Mesenchymal stem cell (in vitro differentiated cells and primary cell): ENCODE data around the gene GRIP1.

Source experiments
- DNase-seq: peaks from one replicate; pipeline ENCODE4 v3.0.0-alpha.2; 2013
- H2AFZ ChIP-seq: one replicate; pipeline ENCODE4 v1.6.1; 2013; ENCODE audit warnings: low read depth, mild to moderate bottlenecking, control low read depth, inconsistent platforms, low read length, moderate library complexity
- H2AK5ac ChIP-seq: 2 replicates; pipeline ENCODE4 v1.6.1; 2013; ENCODE audit warnings: low read length, moderate library complexity, mild to moderate bottlenecking, inconsistent platforms; ENCODE audit not compliant: severe bottlenecking
- H2BK120ac ChIP-seq: one replicate; pipeline ENCODE4 v1.6.1; 2013; ENCODE audit warnings: low read depth, mild to moderate bottlenecking, inconsistent platforms, low read length, moderate library complexity
- H2BK12ac ChIP-seq, 2 experiments: one replicate each; pipeline ENCODE4 v1.6.1; 2013; ENCODE audit warnings: inconsistent platforms in 2 of 2, low read length in 2 of 2, mild to moderate bottlenecking in 2 of 2, moderate library complexity in 2 of 2, control low read depth in 1 of 2
- H2BK15ac ChIP-seq: one replicate; pipeline ENCODE4 v1.6.1; 2013; ENCODE audit warnings: mild to moderate bottlenecking, low read depth, inconsistent platforms; ENCODE audit not compliant: poor library complexity, severe bottlenecking
- H2BK5ac ChIP-seq: 2 replicates; pipeline ENCODE4 v1.6.1; 2013; ENCODE audit warnings: low read depth, mild to moderate bottlenecking, low read length, control low read depth, inconsistent platforms; ENCODE audit not compliant: poor library complexity, severe bottlenecking
- H3K14ac ChIP-seq, 2 experiments: one replicate each; pipeline ENCODE4 v1.6.1; 2013; ENCODE audit warnings: inconsistent platforms in 2 of 2, low read length in 2 of 2, control low read depth in 1 of 2, mild to moderate bottlenecking in 1 of 2, moderate library complexity in 1 of 2
- H3K18ac ChIP-seq, 2 experiments: one replicate each; pipeline ENCODE4 v1.6.1; 2013; ENCODE audit warnings: inconsistent platforms in 2 of 2, low read length in 2 of 2, control low read depth in 1 of 2, low read depth in 1 of 2, mild to moderate bottlenecking in 1 of 2
- H3K23ac ChIP-seq, 2 experiments: one replicate each; pipeline ENCODE4 v1.6.1; 2013; ENCODE audit warnings: inconsistent platforms in 2 of 2, low read length in 2 of 2, mild to moderate bottlenecking in 2 of 2, moderate library complexity in 2 of 2, control low read depth in 1 of 2
- H3K27ac ChIP-seq: 2 replicates; pipeline ENCODE4 v1.5.1; 2013; ENCODE audit warnings: mild to moderate bottlenecking, moderate library complexity, low read length, control low read depth, inconsistent platforms; ENCODE audit not compliant: poor library complexity, severe bottlenecking
- H3K27me3 ChIP-seq, 2 experiments: 2 replicates each; pipeline versions ENCODE4 v1.6.1 to v1.7.0; 2013; ENCODE audit warnings: low read length in 2 of 2, mild to moderate bottlenecking in 2 of 2, moderate library complexity in 2 of 2, control low read depth in 1 of 2, inconsistent platforms in 1 of 2; ENCODE audit not compliant: control insufficient read depth in 1 of 2, insufficient read depth in 1 of 2
- H3K36me3 ChIP-seq, 2 experiments: 2 replicates each; pipeline versions ENCODE4 v1.6.1 to v1.7.0; 2013; ENCODE audit warnings: low read length in 2 of 2, control low read depth in 1 of 2, inconsistent platforms in 1 of 2, low read depth in 1 of 2, mild to moderate bottlenecking in 1 of 2; ENCODE audit not compliant: insufficient read depth in 2 of 2, control insufficient read depth in 1 of 2
- H3K4ac ChIP-seq, 2 experiments: one replicate each; pipeline ENCODE4 v1.6.1; 2013; ENCODE audit warnings: inconsistent platforms in 2 of 2, low read length in 2 of 2, mild to moderate bottlenecking in 2 of 2, moderate library complexity in 2 of 2, control low read depth in 1 of 2, low read depth in 1 of 2
- H3K4me1 ChIP-seq: 2 replicates; pipeline ENCODE4 v1.6.1; 2013; ENCODE audit warnings: low read depth, low read length, control low read depth; ENCODE audit not compliant: control insufficient read depth, insufficient read depth
- H3K4me2 ChIP-seq: 2 replicates; pipeline ENCODE4 v1.6.1; 2013; ENCODE audit warnings: low read length, mild to moderate bottlenecking, inconsistent platforms; ENCODE audit not compliant: poor library complexity, severe bottlenecking
- H3K4me3 ChIP-seq, 2 experiments: 2 replicates each; pipeline versions ENCODE4 v1.5.1 to v1.7.0; 2013; ENCODE audit warnings: low read length in 2 of 2, mild to moderate bottlenecking in 2 of 2, control low read depth in 1 of 2, low read depth in 1 of 2; ENCODE audit not compliant: insufficient read depth in 1 of 2
- H3K79me1 ChIP-seq: replicated peaks from 2 replicates; pipeline ENCODE4 v1.6.1; 2013; ENCODE audit warnings: mild to moderate bottlenecking, control low read depth, low read length, inconsistent platforms; ENCODE audit not compliant: poor library complexity, severe bottlenecking
- H3K9ac ChIP-seq: 2 replicates; pipeline ENCODE4 v1.7.0; 2013; ENCODE audit warnings: mild to moderate bottlenecking, low read length, moderate library complexity
- H3K9me3 ChIP-seq: 2 replicates; pipeline ENCODE4 v1.7.0; 2013; ENCODE audit warnings: mild to moderate bottlenecking, low read length; ENCODE audit not compliant: control insufficient read depth
- H4K8ac ChIP-seq: one replicate; pipeline ENCODE4 v1.6.1; 2013; ENCODE audit warnings: inconsistent platforms, mild to moderate bottlenecking, low read length, moderate library complexity
- H4K91ac ChIP-seq: one replicate; pipeline ENCODE4 v1.6.1; 2013; ENCODE audit warnings: mild to moderate bottlenecking, low read length, inconsistent platforms
- WGBS: methylation state at CpG from one replicate; pipeline ENCODE4 v1.1.7; 2013; ENCODE audit warnings: mixed read lengths; 5-methylcytosine and 5-hydroxymethylcytosine counted together

The GRIP1 gene

DNA sequence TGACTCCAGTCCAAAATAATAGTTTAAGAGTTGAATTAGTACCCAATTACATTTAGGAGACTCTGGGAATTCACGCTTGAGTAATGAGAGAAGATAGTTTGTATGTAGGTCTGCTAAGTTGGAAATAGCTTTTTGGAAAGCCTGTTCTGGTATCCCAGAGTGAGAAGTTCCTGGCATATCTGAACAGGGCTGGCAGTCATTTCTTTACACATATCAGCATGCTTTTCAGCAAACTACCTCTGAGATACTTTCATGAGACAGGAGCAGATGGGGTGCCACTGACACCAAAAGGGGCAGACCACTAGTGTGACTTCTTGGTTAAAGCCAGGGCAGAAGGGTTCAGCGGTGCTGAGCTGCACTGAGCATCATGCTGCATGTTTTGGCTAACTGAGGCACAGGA is 45.1 kb upstream of the GRIP1 start:
- no peak overlapping the region for H2BK5ac ChIP-seq
- H3K36me3 ChIP-seq: no peaks in the 10 kb centered on the region
- no peak overlapping the region for H2AFZ ChIP-seq
- no peak overlapping the region for H4K91ac ChIP-seq
- H2BK12ac ChIP-seq: no peak overlapping the region
- no peak for DNase-seq
- H3K4me1 ChIP-seq: peaks cover 3% of the 10 kb centered on the region
- no peak overlapping the region for H2BK15ac ChIP-seq
- no peak overlapping the region for H3K4me3 ChIP-seq
- no peak overlapping the region for H3K18ac ChIP-seq
- H2AK5ac ChIP-seq: no peak overlapping the region
- no peak overlapping the region for H3K27ac ChIP-seq
- no peak overlapping the region for H3K4ac ChIP-seq
- no peaks in the 10 kb centered on the region for H3K9me3 ChIP-seq
- H4K8ac ChIP-seq: no peak overlapping the region
- no peaks in the 10 kb centered on the region for H3K27me3 ChIP-seq
- no peak overlapping the region for H3K9ac ChIP-seq
- H3K23ac ChIP-seq: no peak overlapping the region
- H2BK120ac ChIP-seq: no peak overlapping the region
- H3K79me1 ChIP-seq: no peaks in the 10 kb centered on the region
- H3K4me2 ChIP-seq: no peak overlapping the region
- no peak overlapping the region for H3K14ac ChIP-seq
- WGBS: 92% methylated on average over 2 of the region's 2 CpGs

GRCh38 chr12:66719862-66720261 is 41.0 kb upstream of the GRIP1 start:
- Histone ChIP-seq H3K9ac (no peak overlapping the region), H3K18ac (no peak overlapping the region), H3K4me1 (peaks cover under 1% of the 10 kb centered on the region), H3K36me3 (no peaks in the 10 kb centered on the region), H3K14ac (no peak overlapping the region), H2AFZ (no peak overlapping the region), H3K79me1 (no peaks in the 10 kb centered on the region), H2BK5ac (no peak overlapping the region), H3K9me3 (no peaks in the 10 kb centered on the region), H3K23ac (no peak overlapping the region), H4K8ac (no peak overlapping the region), H4K91ac (no peak overlapping the region), H2BK120ac (no peak overlapping the region), H3K4me2 (no peak overlapping the region), H3K4me3 (no peak overlapping the region), H3K27ac (no peak overlapping the region), H2AK5ac (no peak overlapping the region), H2BK12ac (no peak overlapping the region), H3K4ac (no peak overlapping the region), H3K27me3 (no peaks in the 10 kb centered on the region), H2BK15ac (no peak overlapping the region)
- WGBS: 100% methylated on average over 1 of the region's 2 CpGs
- no peak for DNase-seq

- whole genome bisulfite sequencing: 88% methylated on average over 3 of the region's 3 CpGs
- Histone ChIP-seq H3K27me3 (no peaks in the 10 kb centered on the region), H2BK120ac (no peak overlapping the region), H2BK5ac (no peak overlapping the region), H3K27ac (no peak overlapping the region), H4K91ac (no peak overlapping the region), H2BK12ac (no peak overlapping the region), H3K23ac (no peak overlapping the region), H3K4ac (no peak overlapping the region), H4K8ac (no peak overlapping the region), H3K36me3 (no peaks in the 10 kb centered on the region), H3K4me2 (no peak overlapping the region), H3K14ac (no peak overlapping the region), H3K9me3 (no peaks in the 10 kb centered on the region), H3K9ac (no peak overlapping the region), H3K18ac (no peak overlapping the region), H3K4me1 (no peaks in the 10 kb centered on the region), H3K4me3 (no peak overlapping the region), H2AFZ (no peak overlapping the region), H3K79me1 (no peaks in the 10 kb centered on the region), H2BK15ac (no peak overlapping the region), H2AK5ac (no peak overlapping the region)
- no peak for DNase-seq
These were observed 38.3 kb upstream of the GRIP1 start for GRCh38 chr12:66717036-66717673.

GRCh38 chr12:66716522-66716921 is 37.6 kb upstream of the GRIP1 start:
- H3K4me2 ChIP-seq: no peak overlapping the region
- H2BK120ac ChIP-seq: no peak overlapping the region
- no peak overlapping the region for H3K23ac ChIP-seq
- H3K4me3 ChIP-seq: no peak overlapping the region
- H3K9ac ChIP-seq: no peak overlapping the region
- WGBS: 0% methylated on average over 1 of the region's 1 CpG
- H3K36me3 ChIP-seq: no peaks in the 10 kb centered on the region
- H4K91ac ChIP-seq: no peak overlapping the region
- no peak overlapping the region for H3K27ac ChIP-seq
- no peaks in the 10 kb centered on the region for H3K4me1 ChIP-seq
- H4K8ac ChIP-seq: no peak overlapping the region
- H3K27me3 ChIP-seq: no peaks in the 10 kb centered on the region
- no peak overlapping the region for H3K4ac ChIP-seq
- DNase-seq: no peak
- no peaks in the 10 kb centered on the region for H3K9me3 ChIP-seq
- no peak overlapping the region for H3K18ac ChIP-seq
- H2AFZ ChIP-seq: no peak overlapping the region
- no peak overlapping the region for H2BK5ac ChIP-seq
- H2BK12ac ChIP-seq: no peak overlapping the region
- no peak overlapping the region for H3K14ac ChIP-seq
- H2BK15ac ChIP-seq: no peak overlapping the region
- H3K79me1 ChIP-seq: no peaks in the 10 kb centered on the region
- H2AK5ac ChIP-seq: no peak overlapping the region
